ENCODE data around the gene RPL38.

RPL38 gene

GRCh38 chr17:74211141-74211911, 7.8 kb downstream of the RPL38 start:
- DNase-seq = no peak

DNA sequence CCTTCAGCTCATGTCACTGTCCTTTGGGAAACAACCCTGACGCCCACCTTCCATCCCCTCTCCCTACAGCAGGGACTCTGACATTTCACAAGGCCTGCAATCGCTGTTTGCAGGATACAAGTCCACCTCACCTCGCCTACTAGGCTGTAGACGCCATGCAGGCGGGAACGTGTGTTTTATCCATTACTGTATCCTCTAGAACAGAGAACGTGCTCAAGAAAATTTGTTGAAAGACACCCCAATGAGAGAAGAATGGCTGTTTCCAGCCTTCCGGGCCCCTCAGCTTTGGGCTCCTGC, 8.4 kb downstream of the RPL38 start:
- no peak for DNase-seq

DNA sequence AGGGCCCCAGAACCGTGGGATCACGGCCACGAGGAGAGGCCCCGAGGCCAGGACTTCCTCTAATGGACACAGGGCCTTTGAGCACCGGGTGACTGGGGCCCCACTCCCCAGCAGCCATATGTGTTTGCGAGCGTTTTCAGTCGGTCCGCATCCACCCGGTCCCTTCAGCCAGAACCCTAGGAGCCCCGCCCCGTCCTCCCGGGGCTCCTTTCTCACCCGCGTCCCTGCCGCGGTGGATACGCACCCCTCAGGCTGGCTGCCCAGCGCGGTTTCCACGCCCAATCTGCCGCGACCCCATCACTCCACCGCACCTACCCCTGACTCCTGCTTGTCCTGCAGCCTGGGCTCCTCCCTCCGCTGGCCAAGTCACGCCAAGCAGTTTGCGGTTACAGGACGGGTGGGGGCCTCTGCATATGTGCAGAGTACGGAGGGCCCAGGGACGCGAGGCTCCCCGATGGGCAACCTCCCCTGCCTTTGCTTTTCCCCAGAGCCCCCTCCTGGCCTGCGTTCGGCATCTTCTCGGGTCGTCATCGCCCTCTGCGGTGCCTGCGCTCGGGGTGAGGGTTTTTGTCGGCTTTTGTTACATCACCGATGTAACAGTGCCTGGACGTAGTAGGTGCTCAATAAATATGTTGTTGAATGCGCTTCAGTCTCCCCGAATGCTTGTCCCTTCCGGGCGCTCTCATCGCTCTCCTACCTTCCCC, 8.9 kb downstream of the RPL38 start:
- no peak for DNase-seq

DNA sequence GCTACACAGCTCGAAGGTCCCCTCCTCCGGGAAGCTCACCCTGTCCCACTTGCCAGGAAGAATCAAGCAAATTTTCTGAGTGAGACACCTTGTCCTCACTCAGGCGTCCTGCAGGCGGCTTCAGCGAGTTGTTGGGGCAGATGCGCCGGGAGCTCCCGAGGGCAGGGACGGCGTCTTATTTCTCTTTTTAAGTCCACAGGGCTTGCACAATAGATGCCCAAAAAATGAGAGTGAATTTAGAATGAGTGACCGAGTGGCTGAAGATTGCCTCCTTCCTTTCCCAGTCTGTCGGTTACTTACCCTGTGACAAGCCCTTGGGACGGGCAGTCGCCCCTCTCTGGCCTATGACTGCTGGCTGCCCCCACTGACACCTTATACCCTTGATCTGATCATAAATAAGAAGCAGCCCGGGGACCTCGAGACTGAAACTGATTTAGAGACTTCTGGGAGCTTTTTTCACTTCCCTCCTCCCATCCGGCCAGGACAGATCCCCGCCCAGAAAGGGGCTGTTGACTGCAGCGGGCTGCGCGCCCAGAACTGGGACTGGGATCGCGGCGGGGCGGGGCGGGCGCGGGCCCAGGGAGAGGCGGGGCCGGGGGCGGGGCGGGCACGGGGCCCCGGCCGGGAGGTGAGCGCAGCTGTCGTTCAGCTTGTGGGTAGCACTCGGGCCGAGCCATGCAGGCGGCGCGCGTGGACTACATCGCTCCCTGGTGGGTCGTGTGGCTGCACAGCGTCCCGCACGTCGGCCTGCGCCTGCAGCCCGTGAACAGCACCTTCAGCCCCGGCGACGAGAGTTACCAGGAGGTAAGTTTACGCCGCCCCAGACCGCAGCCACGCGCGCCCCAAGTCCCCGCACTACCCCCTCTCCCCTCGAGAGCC, 9.7 kb downstream of the RPL38 start, which contains the start of gene TTYH2:
TSS of gene TTYH2 (plus strand) at position 659 of the 879 bp plus-strand sequence. CDS start at position 676, 17 bp downstream.
- peak; percentile 37 to 73 for DNase-seq

- no peak for DNase-seq
Observed at GRCh38 chr17:74213861-74214391, 10.4 kb downstream of the RPL38 start.

GRCh38 chr17:74214484-74215341, 11.2 kb downstream of the RPL38 start:
- no peak for DNase-seq

DNA sequence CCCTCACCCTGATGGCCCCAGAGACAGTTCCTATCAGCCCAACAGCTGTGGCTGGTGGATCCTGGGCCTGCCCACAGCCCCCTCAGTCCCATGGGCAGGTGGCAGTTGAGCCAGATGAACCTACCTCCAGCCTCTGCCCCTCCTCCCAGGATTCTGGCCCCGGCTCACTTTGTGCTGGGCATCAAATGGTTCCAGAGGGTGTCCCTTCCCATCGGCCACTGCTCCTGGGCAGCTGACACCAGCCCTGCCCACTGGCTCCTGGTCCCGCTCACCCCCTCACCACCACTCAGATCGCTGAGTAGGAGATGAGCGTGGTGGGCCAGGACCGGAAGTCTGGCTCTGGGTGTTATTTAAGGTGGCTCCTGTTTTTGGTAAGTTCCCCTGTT, 11.9 kb downstream of the RPL38 start:
- no peak for DNase-seq

- DNase-seq = no peak
Observed at GRCh38 chr17:74216505-74216904, 13.0 kb downstream of the RPL38 start.

GRCh38 chr17:74217037-74217730, 13.7 kb downstream of the RPL38 start:
- DNase-seq = no peak

- DNase-seq = no peak
Observed at GRCh38 chr17:74217888-74218287, 14.4 kb downstream of the RPL38 start.

DNA sequence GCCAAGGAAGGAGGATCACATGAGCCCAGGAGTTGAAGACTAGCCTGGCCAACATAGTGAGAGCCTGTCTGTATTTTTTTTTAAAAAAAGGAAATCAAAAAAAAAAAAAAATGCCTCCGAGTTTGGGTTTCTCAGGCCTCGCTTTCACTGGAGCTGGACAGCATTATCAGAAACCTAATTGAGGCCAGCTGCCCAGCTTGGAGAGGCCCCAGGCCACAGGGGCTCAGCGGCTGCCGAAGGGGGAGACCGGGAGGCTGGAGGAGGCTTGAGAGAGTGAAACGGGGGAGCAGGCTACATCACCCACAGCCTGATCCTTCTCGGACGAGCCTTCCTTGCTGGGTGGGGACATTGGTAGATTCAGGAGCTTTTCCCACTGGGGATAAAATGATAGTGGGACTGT, 15.0 kb downstream of the RPL38 start:
- DNase-seq = no peak

- DNase-seq = no peak
Observed at GRCh38 chr17:74219576-74220133, 16.2 kb downstream of the RPL38 start.

DNA sequence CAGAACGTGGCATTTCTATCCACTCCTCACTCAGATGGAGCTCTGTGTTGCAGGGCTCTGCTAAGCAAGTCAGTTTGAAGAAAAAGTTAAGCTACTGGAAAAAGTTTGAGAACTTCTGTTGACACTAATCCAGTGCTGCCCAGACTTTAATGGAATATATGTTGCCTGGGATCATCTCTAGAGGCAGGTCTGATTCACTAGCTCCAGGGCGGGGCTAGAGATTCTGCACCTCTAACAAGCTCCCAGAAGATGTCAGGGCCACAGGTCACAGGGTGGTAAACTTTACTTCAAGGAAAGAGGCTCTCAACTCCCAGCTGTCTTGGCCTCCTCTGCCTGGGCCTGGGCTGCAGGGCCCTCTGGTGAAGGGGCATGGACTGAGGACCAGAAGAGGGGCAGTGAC, 16.7 kb downstream of the RPL38 start:
- no peak for DNase-seq

DNA sequence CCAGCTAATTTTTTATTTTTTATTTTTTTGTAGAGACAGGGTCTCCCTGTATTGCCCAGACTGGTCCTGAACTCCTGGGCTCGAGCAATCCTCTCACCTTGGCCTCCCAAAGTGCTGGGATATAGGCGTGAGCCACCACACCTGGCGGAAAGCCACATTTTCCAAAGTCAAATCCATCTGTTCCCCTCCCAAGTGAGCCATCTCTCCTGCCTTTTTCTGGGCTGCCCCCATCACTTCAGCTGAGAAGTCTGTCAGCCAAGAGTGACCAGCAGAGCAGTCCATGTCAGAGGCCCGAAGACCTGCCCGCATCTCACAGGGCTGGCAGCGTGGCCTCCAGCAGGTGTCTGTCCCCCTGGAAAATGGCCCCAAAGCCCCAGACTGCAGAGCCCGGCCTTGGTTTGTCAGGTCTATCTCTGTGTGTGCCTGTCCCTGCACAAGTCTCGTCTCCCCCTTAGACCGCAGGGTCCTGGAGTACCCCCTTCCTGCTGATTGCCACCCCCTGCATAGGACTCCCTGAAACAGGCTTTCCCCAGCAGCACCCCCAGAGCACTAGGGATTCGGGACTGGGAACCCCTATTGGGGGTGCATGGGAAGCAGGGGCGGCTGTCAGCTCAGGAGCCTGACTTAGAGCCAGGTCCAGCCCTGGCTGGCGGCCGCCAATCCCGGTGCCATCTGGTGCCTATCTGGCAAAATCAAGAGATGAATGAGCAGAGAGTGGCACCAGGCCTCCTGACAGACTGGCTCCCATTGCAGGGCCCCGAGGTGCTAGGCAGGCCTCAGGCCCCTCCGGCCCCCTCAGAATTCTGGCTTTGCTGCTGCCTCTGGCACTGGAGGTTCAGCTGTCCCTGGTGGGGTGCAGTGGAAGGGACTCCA, 17.7 kb downstream of the RPL38 start:
- DNase-seq = no peak

DNA sequence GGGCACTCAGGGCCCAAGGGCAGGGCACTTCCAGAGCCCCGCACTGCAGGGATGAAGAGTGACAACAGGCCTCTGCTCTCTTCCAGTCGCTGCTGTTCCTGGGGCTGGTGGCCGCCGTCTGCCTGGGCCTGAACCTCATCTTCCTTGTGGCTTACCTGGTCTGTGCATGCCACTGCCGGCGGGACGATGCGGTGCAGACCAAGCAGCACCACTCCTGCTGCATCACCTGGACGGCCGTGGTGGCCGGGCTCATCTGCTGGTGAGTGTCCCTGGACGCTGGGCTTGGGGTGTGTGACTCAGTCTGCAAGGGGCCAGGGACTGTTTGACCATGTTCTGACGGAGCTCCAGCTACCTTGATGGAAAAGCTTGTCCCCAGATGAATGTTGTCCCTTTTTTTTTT, 18.9 kb downstream of the RPL38 start:
- no peak for DNase-seq

DNA sequence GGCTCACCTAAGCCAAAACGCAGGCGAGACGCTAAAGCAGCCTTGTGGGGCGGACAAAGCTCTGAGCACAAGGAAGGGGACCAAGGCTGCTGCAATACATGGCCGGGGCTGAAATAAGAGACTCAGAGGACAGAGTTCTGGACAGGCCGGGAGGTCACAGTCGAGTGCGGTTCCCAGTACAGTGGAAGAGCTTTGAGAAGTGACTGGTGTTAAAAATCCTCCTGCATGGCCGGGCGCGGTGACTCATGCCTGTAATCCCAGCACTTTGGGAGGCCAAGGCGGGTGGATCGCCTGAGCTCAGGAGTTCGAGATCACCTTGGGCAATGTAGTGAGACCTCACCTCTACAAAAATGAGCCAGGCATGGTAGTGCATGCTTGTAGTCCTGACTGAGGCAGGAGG, 20.4 kb downstream of the RPL38 start:
- no peak for DNase-seq

- DNase-seq = no peak
Observed at GRCh38 chr17:74224959-74225725, 21.7 kb downstream of the RPL38 start.

DNA sequence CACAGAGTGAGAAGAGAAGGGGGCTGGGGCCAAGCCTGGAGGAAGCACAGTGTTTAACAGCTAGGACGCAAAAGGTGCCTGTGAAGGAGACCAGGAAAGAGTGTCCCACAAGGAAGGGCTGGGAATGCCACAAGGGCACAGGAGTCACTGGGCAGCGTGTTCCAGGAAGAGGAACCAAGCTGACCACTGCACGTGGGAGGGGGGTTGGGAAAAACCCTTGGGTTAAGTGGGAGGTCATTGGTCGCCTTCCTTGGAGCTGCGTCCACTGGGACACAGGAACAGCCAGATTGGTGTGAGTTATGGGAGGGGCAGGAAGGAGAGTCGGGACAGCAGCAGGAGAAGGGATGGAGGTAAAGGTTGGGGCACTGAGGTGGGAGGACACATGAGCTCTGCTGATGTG, 22.8 kb downstream of the RPL38 start:
- no peak for DNase-seq

GRCh38 chr17:74227271-74228080, 24.0 kb downstream of the RPL38 start:
- DNase-seq = no peak
